MCF 10A (cell line): ENCODE data around the gene OAT. TPM values are rescaled to one million over a fixed set of nuclear protein-coding genes. Genes with fewer than 3 reads are reported as not detected.

Experiments used
- BruUV-seq: library from RNA; stranded (reverse); fragments of 400-500 nt; replicated peaks from 2 replicates; lab custom pipeline; 2021; lab: Mats Ljungman, UMichigan
- CTCF ChIA-PET: fragments of 300-600 bp; sonication (Branson Sonifier 250); formaldehyde crosslinking; extraction: SDS; loops from one replicate; lab custom pipeline; 2021; ENCODE audit warnings: antibody characterized with exemption, inconsistent platforms; lab: Yijun Ruan, JAX
- POLR2A ChIA-PET: fragments of 300-600, 350-650 bp; sonication (Branson Sonifier 250); formaldehyde crosslinking; extraction: SDS; loops from one replicate; lab custom pipeline; 2020; ENCODE audit warnings: antibody characterized with exemption, inconsistent platforms; lab: Yijun Ruan, JAX
- DNase-seq: peaks from one replicate; pipeline ENCODE4 v3.0.0-alpha.2; 2018; ENCODE audit not compliant: unreplicated experiment
- H3K27ac Mint-ChIP-seq: one replicate; pipeline ENCODE4 v1.8.0; 2022; ENCODE audit warnings: mild to moderate bottlenecking, low read depth, mixed read lengths; ENCODE audit not compliant: unreplicated experiment
- H3K27me3 Mint-ChIP-seq: one replicate; pipeline ENCODE4 v1.8.0; 2022; ENCODE audit warnings: mixed read lengths; ENCODE audit not compliant: insufficient read depth, unreplicated experiment
- H3K36me3 Mint-ChIP-seq: one replicate; pipeline ENCODE4 v1.8.0; 2022; ENCODE audit warnings: mild to moderate bottlenecking, moderate library complexity, mixed read lengths; ENCODE audit not compliant: insufficient read depth, unreplicated experiment
- H3K4me1 Mint-ChIP-seq: one replicate; pipeline ENCODE4 v1.8.0; 2022; ENCODE audit warnings: mixed read lengths; ENCODE audit not compliant: insufficient read depth, unreplicated experiment
- H3K4me3 Mint-ChIP-seq: one replicate; pipeline ENCODE4 v1.8.0; 2022; ENCODE audit warnings: mild to moderate bottlenecking, moderate library complexity, mixed read lengths; ENCODE audit not compliant: unreplicated experiment
- H3K9me3 Mint-ChIP-seq: one replicate; pipeline ENCODE4 v1.8.0; 2022; ENCODE audit warnings: mixed read lengths; ENCODE audit not compliant: unreplicated experiment
- intact Hi-C: fragments of 100-400 bp; cut with micrococcal nuclease; formaldehyde crosslinking; loops from 2 replicates; pipeline ENCODE4 v1.14.1; 2022
- total RNA-seq: library from RNA; stranded (reverse); gene quantifications from 2 replicates; pipeline ENCODE4 v1.2.3, GENCODE V29; 2022
- TF ChIP-seq, protein P1 (sequence below): fragments of 200-600 bp; IDR thresholded peaks from one replicate; pipeline ENCODE4 v1.8.0; 2022; ENCODE audit warnings: antibody characterized with exemption, mild to moderate bottlenecking; ENCODE audit not compliant: unreplicated experiment

OAT gene
- total RNA-seq, 1 experiment from 2014 or later = 68.1 TPM

DNA sequence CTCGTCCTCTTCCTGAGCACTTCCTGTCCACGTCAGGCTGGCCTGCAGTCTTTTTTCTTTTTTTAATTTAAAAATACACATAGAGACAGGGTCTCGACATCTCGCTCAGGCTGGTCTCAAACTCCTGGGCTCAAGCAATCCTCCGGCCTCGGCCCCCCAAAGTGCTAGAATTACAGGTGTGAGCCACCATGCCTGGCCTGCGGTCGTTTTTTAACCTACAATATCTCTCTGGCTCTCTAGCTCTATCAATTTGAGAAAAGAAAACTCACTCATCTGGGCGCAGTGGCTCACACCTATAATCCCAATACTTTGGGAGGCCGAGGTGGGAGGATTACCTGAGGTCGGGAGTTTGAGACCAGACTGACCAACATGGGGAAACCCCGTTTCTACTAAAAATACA is 4.0 kb upstream of the OAT start:
- intact Hi-C loops = no loop called here
- Mint-ChIP-seq H3K4me3 (no peak overlapping the region), H3K36me3 (no peaks in the 10 kb centered on the region), H3K27ac (no peak overlapping the region), H3K4me1 (peaks cover 4% of the 10 kb centered on the region), H3K27me3 (peaks cover 2% of the 10 kb centered on the region), H3K9me3 (no peaks in the 10 kb centered on the region)
- ChIA-PET POLR2A (no interaction called here), CTCF (interaction anchor here (1.1 to 1.6 kb wide), 2 partner anchors 8 to 12 kb away, joined by 3 to 4 read pairs; no protein-coding TSS in a partner anchor)
- BruUV-seq = no TSS peak
- TF ChIP-seq, protein P1, sequence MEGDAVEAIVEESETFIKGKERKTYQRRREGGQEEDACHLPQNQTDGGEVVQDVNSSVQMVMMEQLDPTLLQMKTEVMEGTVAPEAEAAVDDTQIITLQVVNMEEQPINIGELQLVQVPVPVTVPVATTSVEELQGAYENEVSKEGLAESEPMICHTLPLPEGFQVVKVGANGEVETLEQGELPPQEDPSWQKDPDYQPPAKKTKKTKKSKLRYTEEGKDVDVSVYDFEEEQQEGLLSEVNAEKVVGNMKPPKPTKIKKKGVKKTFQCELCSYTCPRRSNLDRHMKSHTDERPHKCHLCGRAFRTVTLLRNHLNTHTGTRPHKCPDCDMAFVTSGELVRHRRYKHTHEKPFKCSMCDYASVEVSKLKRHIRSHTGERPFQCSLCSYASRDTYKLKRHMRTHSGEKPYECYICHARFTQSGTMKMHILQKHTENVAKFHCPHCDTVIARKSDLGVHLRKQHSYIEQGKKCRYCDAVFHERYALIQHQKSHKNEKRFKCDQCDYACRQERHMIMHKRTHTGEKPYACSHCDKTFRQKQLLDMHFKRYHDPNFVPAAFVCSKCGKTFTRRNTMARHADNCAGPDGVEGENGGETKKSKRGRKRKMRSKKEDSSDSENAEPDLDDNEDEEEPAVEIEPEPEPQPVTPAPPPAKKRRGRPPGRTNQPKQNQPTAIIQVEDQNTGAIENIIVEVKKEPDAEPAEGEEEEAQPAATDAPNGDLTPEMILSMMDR = no peak
- no peak for DNase-seq

GRCh38 chr10:124420254-124420653 is 1.5 kb upstream of the OAT start:
- DNase-seq = no peak
- Mint-ChIP-seq H3K4me3 (no peak overlapping the region), H3K9me3 (no peaks in the 10 kb centered on the region), H3K27ac (no peak overlapping the region), H3K4me1 (peaks cover 17% of the 10 kb centered on the region), H3K36me3 (no peaks in the 10 kb centered on the region), H3K27me3 (no peaks in the 10 kb centered on the region)
- intact Hi-C loops = no loop called here
- ChIA-PET POLR2A (interaction anchor here (0.7 kb wide), 2 partner anchors 43 to 328 kb away, joined by 4 read pairs; no protein-coding TSS in a partner anchor), CTCF (interaction anchor here (0.6 kb wide), 1 partner anchor 35 kb away, joined by 3 read pairs; no protein-coding TSS in a partner anchor)
- BruUV-seq = no TSS peak
- TF ChIP-seq, protein P1 = no peak

DNA sequence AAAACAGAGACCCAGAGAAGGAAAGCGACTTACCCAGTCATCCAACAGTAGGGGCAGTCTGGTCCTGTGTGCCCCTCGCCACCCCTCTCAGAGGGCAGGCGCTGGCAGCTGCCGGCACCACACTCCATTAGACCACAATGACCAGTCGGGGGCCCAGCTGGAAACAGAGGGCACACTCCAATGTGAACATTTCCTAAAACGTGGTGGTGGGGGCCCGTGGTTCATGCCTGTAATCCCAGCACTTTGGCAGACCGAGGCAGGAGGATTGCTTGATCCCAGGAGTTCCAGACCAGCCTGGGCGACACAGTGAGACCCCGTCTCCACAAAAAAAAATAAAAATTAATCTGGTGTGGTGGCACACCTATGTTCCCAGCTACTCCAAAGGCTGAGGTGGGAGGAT is 912 bp upstream of the OAT start:
- no peak for DNase-seq
- POLR2A ChIA-PET = interaction anchor here (0.7 to 3.1 kb wide), 6 partner anchors 18 to 739 kb away, joined by 3 to 16 read pairs (median 5); partner anchors contain the start of gene LHPP
- no peaks in the 10 kb centered on the region for H3K36me3 Mint-ChIP-seq
- peaks cover 23% of the 10 kb centered on the region for H3K4me1 Mint-ChIP-seq
- no peaks in the 10 kb centered on the region for H3K27me3 Mint-ChIP-seq
- peak overlapping the region; percentile 78 for H3K4me3 Mint-ChIP-seq
- no peak overlapping the region for H3K27ac Mint-ChIP-seq
- no peaks in the 10 kb centered on the region for H3K9me3 Mint-ChIP-seq
- BruUV-seq = no TSS peak
- TF ChIP-seq, protein P1 = no peak
- CTCF ChIA-PET = interaction anchor here (0.5 to 0.8 kb wide), 3 partner anchors 16 to 101 kb away, joined by 3 read pairs; no protein-coding TSS in a partner anchor
- intact Hi-C loops = no loop called here

GRCh38 chr10:124417895-124418725 is 613 bp downstream of the OAT start:
- Mint-ChIP-seq H3K36me3 (peaks cover 9% of the 10 kb centered on the region), H3K27me3 (no peaks in the 10 kb centered on the region), H3K4me3 (peak overlapping the region; percentile 78), H3K4me1 (peaks cover 39% of the 10 kb centered on the region), H3K9me3 (no peaks in the 10 kb centered on the region), H3K27ac (peak overlapping the region; percentile 81)
- ChIA-PET CTCF (interaction anchor here (0.6 to 3.3 kb wide), 4 partner anchors 14 to 331 kb away, joined by 3 to 22 read pairs (median 3); no protein-coding TSS in a partner anchor), POLR2A (interaction anchor here (0.6 to 5.3 kb wide), 30 partner anchors 9 to 1949 kb away, joined by 3 to 24 read pairs (median 4); partner anchors contain the start of genes CHST15 and LHPP)
- intact Hi-C loops = no loop called here
- BruUV-seq = no TSS peak
- TF ChIP-seq, protein P1 = no peak
- peak; percentile 55 for DNase-seq
